ENCODE results near the gene TNFSF11. TPM values are rescaled to one million over a fixed set of nuclear protein-coding genes. Genes with fewer than 3 reads are reported as not detected.

Gene TNFSF11, protein sequence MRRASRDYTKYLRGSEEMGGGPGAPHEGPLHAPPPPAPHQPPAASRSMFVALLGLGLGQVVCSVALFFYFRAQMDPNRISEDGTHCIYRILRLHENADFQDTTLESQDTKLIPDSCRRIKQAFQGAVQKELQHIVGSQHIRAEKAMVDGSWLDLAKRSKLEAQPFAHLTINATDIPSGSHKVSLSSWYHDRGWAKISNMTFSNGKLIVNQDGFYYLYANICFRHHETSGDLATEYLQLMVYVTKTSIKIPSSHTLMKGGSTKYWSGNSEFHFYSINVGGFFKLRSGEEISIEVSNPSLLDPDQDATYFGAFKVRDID
- total RNA-seq: under 1 TPM in 1 of 4 donors, not detected in 3; 0.14 TPM

DNA sequence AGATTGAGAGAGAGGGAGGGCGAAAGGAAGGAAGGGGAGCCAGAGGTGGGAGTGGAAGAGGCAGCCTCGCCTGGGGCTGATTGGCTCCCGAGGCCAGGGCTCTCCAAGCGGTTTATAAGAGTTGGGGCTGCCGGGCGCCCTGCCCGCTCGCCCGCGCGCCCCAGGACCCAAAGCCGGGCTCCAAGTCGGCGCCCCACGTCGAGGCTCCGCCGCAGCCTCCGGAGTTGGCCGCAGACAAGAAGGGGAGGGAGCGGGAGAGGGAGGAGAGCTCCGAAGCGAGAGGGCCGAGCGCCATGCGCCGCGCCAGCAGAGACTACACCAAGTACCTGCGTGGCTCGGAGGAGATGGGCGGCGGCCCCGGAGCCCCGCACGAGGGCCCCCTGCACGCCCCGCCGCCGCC is at the start of gene TNFSF11:
TNFSF11 (plus strand) TSS at position 142 of the 400 bp plus-strand sequence; CDS start at position 294, 152 bp downstream.
- Histone ChIP-seq H3K4me1 (no peaks in the 10 kb centered on the region), H3K9me3 (no peaks in the 10 kb centered on the region), H3K27me3 (peaks cover 0 to 9% of the 10 kb centered on the region in 2 donors), H3K27ac (no peak within 1 kb of the TSS), H3K36me3 (no peaks in the 10 kb centered on the region), H3K4me3 (no peak within 1 kb of the TSS)
- no peak for DNase-seq
- TF ChIP-seq POLR2A (IDR thresholded peaks at IDR 0.05): no peak
- TF ChIP-seq, protein P1, sequence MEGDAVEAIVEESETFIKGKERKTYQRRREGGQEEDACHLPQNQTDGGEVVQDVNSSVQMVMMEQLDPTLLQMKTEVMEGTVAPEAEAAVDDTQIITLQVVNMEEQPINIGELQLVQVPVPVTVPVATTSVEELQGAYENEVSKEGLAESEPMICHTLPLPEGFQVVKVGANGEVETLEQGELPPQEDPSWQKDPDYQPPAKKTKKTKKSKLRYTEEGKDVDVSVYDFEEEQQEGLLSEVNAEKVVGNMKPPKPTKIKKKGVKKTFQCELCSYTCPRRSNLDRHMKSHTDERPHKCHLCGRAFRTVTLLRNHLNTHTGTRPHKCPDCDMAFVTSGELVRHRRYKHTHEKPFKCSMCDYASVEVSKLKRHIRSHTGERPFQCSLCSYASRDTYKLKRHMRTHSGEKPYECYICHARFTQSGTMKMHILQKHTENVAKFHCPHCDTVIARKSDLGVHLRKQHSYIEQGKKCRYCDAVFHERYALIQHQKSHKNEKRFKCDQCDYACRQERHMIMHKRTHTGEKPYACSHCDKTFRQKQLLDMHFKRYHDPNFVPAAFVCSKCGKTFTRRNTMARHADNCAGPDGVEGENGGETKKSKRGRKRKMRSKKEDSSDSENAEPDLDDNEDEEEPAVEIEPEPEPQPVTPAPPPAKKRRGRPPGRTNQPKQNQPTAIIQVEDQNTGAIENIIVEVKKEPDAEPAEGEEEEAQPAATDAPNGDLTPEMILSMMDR (IDR thresholded peaks at IDR 0.05): no peak
- intact Hi-C loops (cut with DNase I; ENCODE audit: low total_unique reads): no loop called here

DNA sequence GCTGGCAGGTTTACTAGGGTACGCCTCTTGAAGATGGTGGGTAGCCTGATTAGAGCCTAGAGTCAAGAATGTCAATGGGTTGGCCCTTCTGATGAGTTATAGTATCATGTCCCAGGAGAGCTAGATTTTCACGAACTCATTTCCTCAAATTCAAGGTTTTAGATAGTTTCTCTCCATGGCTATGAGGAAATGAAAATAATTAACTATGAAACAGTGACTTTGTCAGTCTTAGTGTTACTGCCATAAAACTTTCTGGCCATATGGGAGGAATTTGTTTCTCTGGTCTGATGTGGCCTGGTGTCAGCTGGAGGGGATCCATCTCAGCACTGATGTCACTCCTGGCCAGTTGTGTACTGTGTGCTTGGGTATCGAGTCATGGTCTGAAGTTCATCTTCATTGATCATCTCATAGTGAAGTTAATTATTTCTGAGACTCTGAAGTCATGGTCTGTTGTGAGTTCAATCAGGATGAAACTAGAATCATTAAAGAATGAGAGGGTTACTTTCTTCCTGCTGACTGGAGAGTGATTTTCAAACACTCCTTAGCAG is 49.4 kb upstream of the TNFSF11 start:
- Histone ChIP-seq H3K27me3 (no peaks in the 10 kb centered on the region), H3K27ac (no peak overlapping the region), H3K36me3 (no peaks in the 10 kb centered on the region), H3K4me3 (no peak overlapping the region), H3K9me3 (no peaks in the 10 kb centered on the region), H3K4me1 (no peaks in the 10 kb centered on the region)
- no peak for DNase-seq
- TF ChIP-seq, protein P1 (IDR thresholded peaks at IDR 0.05): no peak
- TF ChIP-seq POLR2A (IDR thresholded peaks at IDR 0.05): no peak
- intact Hi-C loops (cut with DNase I; ENCODE audit: low total_unique reads): no loop called here

DNA sequence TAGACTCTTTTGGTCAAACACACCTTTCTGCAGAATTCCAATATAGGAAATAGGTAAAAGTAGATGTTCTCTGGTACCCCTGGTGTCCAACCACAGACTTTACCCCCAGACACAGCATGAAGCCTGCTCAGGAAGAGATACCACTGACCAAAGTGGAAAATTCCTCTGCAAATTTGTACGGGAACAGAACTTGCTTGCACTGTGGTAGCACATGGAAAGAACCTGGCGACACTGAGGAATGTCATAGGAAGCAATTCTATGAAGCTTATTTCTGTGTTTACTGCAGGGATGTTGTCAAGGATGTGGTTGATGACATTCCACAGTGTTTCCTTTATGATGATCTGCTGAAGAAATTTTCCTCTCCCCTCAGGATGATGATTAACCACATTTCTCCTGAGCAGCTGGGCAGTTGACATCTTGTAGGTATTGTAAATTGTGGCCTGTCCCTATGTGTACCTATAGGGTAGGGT is 48.9 kb upstream of the TNFSF11 start:
- Histone ChIP-seq H3K4me3 (no peak overlapping the region), H3K9me3 (no peaks in the 10 kb centered on the region), H3K36me3 (no peaks in the 10 kb centered on the region), H3K27me3 (no peaks in the 10 kb centered on the region), H3K27ac (no peak overlapping the region), H3K4me1 (no peaks in the 10 kb centered on the region)
- TF ChIP-seq POLR2A (IDR thresholded peaks at IDR 0.05): no peak
- TF ChIP-seq, protein P1 (IDR thresholded peaks at IDR 0.05): no peak
- no peak for DNase-seq
- intact Hi-C loops (cut with DNase I; ENCODE audit: low total_unique reads): no loop called here

DNA sequence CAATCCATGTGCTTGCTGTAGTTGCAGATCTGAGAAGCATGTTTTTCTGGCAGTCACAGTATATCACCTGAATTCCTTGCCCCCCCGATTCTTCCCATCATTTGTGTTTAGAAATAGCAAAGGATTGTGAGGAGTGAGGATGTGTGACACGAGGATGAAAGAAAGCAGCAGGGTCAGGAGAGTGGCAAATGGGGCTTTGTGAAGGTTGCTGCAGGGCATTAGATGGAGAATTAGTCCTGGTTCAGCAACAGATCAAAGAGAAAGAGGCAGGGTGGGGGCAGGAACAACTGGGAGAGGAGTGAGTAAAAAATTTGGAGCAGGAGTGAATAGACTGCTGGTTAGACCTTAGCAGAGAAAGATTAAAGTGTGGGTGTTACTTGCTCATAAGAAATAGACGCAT is 47.7 kb upstream of the TNFSF11 start:
- no peak overlapping the region for H3K27ac ChIP-seq

DNA sequence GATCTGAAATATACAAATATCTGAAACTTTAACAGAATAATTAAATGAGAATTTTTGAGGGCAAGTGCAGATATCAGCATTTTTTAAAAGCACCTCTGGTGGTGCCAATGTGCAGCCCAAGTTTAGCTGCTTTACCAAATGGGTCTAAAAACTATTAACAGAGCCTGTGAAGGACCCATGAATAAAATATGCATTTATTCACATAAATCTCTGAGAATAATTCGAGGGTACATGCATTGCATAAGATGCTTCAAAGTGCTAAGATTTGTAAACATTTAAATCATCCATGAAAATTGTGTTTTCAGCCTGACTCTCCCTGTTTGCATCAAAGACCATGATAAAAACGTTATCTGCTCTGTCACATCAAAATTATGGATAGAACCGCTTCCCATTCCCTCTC is 47.1 kb upstream of the TNFSF11 start:
- Histone ChIP-seq H3K4me1 (no peaks in the 10 kb centered on the region), H3K9me3 (no peaks in the 10 kb centered on the region), H3K36me3 (no peaks in the 10 kb centered on the region), H3K27ac (no peak overlapping the region), H3K4me3 (no peak overlapping the region), H3K27me3 (no peaks in the 10 kb centered on the region)
- intact Hi-C loops (cut with DNase I; ENCODE audit: low total_unique reads): no loop called here
- DNase-seq: no peak
- no peak for TF ChIP-seq POLR2A (IDR thresholded peaks at IDR 0.05)
- TF ChIP-seq, protein P1 (IDR thresholded peaks at IDR 0.05): no peak

More for the DNA sequence above, 47.7 kb upstream of the TNFSF11 start:
- TF ChIP-seq POLR2A (IDR thresholded peaks at IDR 0.05): no peak
- TF ChIP-seq, protein P1 (IDR thresholded peaks at IDR 0.05): no peak
- H3K27me3 ChIP-seq: no peaks in the 10 kb centered on the region
- intact Hi-C loops (cut with DNase I; ENCODE audit: low total_unique reads): no loop called here
- no peaks in the 10 kb centered on the region for H3K9me3 ChIP-seq
- H3K4me3 ChIP-seq: no peak overlapping the region
- no peaks in the 10 kb centered on the region for H3K4me1 ChIP-seq
- no peak for DNase-seq
- H3K36me3 ChIP-seq: no peaks in the 10 kb centered on the region

All from uterus (tissue), 4 donors.